Measurements from ENCODE around the gene PIP5K1B. TPM values are rescaled to one million over a fixed set of nuclear protein-coding genes. Genes with fewer than 3 reads are reported as not detected.

PIP5K1B gene
- total and polyA plus RNA-seq, 2 experiments from 2014 or later = 1.3 to 2.8 TPM

- no peak for DNase-seq (ENCODE audit: low spot score)
- Mint-ChIP-seq H3K27ac (no peak overlapping the region), H3K27me3 (ENCODE audit: insufficient read depth, low read depth, poor library complexity) (peaks cover 18% of the 10 kb centered on the region), H3K9me3 (no peaks in the 10 kb centered on the region), H3K36me3 (ENCODE audit: low read depth) (no peaks in the 10 kb centered on the region), H3K4me3 (no peak overlapping the region), H3K4me1 (peaks cover 22% of the 10 kb centered on the region)
- H3K4me3 ChIP-seq = no peak overlapping the region
- H3K36me3 ChIP-seq (ENCODE audit: insufficient read depth) = no peaks in the 10 kb centered on the region
- 0 out of 2 replicates have a peak, but pooled peaks cover 3% of the 10 kb centered on the region for H4K20me1 ChIP-seq (replicated peaks; ENCODE audit: insufficient read depth)
- H3K9me2 ChIP-seq (ENCODE audit: insufficient read depth) = peaks cover 2% of the 10 kb centered on the region; the same call in 1 of the 2 replicates
- peaks cover 15% of the 10 kb centered on the region for H3K4me1 ChIP-seq (ENCODE audit: insufficient read depth)
- H3K27me3 ChIP-seq (ENCODE audit: insufficient read depth) = peaks cover 33% of the 10 kb centered on the region
- no peak overlapping the region for H3K27ac ChIP-seq (ENCODE audit: low read depth)
- no peak for ATAC-seq
- peaks cover 5% of the 10 kb centered on the region; the same call in 1 of the 2 replicates for H3K79me2 ChIP-seq (replicated peaks; ENCODE audit: insufficient read depth)
- no peaks in the 10 kb centered on the region for H3F3A ChIP-seq (replicated peaks; ENCODE audit: low read depth)
- TF ChIP-seq ZNF114 (CRISPR knock-in tag; IDR thresholded peaks at IDR 0.05) = no peak
- no peak for TF ChIP-seq JUNB (IDR thresholded peaks at IDR 0.05; ENCODE audit: unreplicated experiment)
- TF ChIP-seq CTCF (conservative IDR thresholded peaks at IDR 0.05; ENCODE audit: low read depth in 2 of 2) = no peak
- TF ChIP-seq NANOG (IDR thresholded peaks at IDR 0.05; ENCODE audit: borderline replicate concordance) = no peak
- TF ChIP-seq CREB1 (CRISPR knock-in tag; IDR thresholded peaks at IDR 0.05; ENCODE audit: low read depth) = no peak
- TF ChIP-seq ZNF462 (CRISPR knock-in tag; IDR thresholded peaks at IDR 0.05) = no peak
- no peak for TF ChIP-seq REST (IDR thresholded peaks at IDR 0.05; ENCODE audit: unreplicated experiment)
- no peak for TF ChIP-seq EZH2phosphoT487 (IDR thresholded peaks at IDR 0.05; ENCODE audit: unreplicated experiment)
- no peak for TF ChIP-seq ZNF331 (CRISPR knock-in tag; IDR thresholded peaks at IDR 0.05; ENCODE audit: low read depth)
- TF ChIP-seq STAT1 (IDR thresholded peaks at IDR 0.05; ENCODE audit: unreplicated experiment) = no peak
- TF ChIP-seq POLR2AphosphoS5 (IDR thresholded peaks at IDR 0.05; ENCODE audit: low read depth) = no peak
- TF ChIP-seq ETS1 (IDR thresholded peaks at IDR 0.05) = no peak
- no peak overlapping the region for H3K4me2 ChIP-seq
- H2AFZ ChIP-seq = no peak overlapping the region
Measured at GRCh38 chr9:68709291-68710110, 4.5 kb downstream of the PIP5K1B start.

All from GM23338 (cell line).